ENCODE results near the gene MAP1LC3A.
"Not testable (repeated sequence)": the region's sequence is repeated elsewhere in the genome, so short reads cannot be mapped to it uniquely, and the experiment has no call there.

MAP1LC3A gene

DNA sequence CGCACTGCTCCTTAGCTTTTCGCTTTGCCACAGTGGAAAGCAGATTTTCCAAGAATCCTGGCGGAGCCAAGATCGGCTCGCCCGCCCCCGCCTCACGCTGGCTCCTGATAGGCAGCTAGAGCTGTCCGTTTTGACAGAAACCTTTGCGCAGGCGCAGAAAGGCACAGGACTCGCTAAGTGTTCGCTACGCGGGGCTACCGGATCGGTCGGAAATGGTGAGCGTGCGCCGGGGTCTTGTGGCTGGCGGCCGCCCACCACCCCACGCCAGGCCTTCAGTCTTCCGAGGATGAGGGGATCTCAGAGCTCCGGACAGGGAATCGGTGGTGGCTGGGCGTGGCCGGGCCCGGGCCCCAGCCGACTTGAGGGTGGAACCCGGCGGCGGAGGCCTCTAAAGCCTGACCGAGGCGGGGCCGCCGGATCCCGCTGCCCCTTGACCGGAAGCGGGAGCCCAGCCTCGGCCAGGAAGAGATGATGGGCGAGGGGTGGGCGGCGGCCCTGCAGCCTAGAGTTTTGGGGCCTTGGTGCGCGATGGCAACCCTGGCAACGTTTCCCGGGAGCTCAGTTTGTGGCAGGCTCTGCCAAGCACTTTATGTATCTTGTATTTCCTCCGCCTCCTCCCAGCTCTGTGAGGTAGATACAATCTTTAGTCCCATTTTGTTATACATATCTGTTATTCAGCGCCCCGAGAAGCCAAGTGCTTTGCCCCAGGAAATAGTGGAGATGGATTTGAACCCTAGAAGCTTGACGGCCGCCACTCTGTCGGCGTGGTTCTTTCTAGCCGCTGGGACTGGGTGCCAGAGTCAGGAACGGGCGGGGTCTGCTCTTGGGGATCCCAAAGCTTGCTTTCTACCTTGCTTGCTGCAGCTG lies 42.0 kb upstream of the MAP1LC3A start, which contains the start of gene DYNLRB1:
DYNLRB1 (plus strand) TSS at position 176 of the 867 bp plus-strand sequence; CDS start at position 213, 37 bp downstream.
- Histone ChIP-seq H3K27ac (ENCODE audit: low read length) (peak within 1 kb of the TSS; percentile 23), H4K20me1 (ENCODE audit: insufficient read depth, low read length) (peaks cover 4% of the 10 kb centered on the region; the same call in 1 of the 2 replicates), H3K9me3 (ENCODE audit: insufficient read depth, low read length) (no peaks in the 10 kb centered on the region), H3K9ac (ENCODE audit: low read length) (peak within 1 kb of the TSS; percentile 82), H3K36me3 (replicated peaks; ENCODE audit: low read depth, low read length) (peaks cover 4% of the 10 kb centered on the region), H2AFZ (ENCODE audit: low read depth, low read length) (peak within 1 kb of the TSS; percentile 87), H3K4me3 (ENCODE audit: low read length) (peak within 1 kb of the TSS; percentile 87), H3K4me1 (ENCODE audit: low read length) (peaks cover 11% of the 10 kb centered on the region), H3K79me2 (ENCODE audit: low read length) (peaks cover 28% of the 10 kb centered on the region), H3K4me2 (ENCODE audit: low read length) (peak within 1 kb of the TSS; percentile 87), H3K27me3 (ENCODE audit: low read depth, low read length) (no peaks in the 10 kb centered on the region)
- TF ChIP-seq EZH2phosphoT487 (IDR thresholded peaks at IDR 0.05; ENCODE audit: low read depth) (no peak), CTCF (IDR thresholded peaks at IDR 0.05; ENCODE audit: low read depth, low read length) (no peak)

DNA sequence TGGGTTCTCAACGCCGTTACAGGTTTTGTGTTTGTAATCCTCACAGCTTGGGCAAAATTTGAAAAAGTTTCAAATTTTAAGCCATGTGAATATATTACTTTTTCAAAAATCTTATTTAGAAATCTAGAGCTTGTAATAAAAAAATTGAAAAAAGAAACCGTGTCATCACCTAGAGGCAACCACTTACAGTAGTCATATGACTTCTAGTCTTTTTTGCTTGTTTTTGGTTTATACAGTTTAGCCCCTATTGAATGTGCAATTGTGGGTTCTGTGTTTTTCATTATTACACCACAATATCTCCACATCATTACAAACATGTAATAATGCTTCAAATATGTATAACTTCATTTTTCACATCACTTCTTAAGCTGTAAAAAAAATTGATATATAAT lies 41.4 kb upstream of the MAP1LC3A start:
- H3K36me3 ChIP-seq (replicated peaks; ENCODE audit: low read depth, low read length) = peaks cover 6% of the 10 kb centered on the region
- H3K4me1 ChIP-seq (ENCODE audit: low read length) = peaks cover 11% of the 10 kb centered on the region
- peak overlapping the region; percentile 82 for H3K9ac ChIP-seq (ENCODE audit: low read length)
- H3K27ac ChIP-seq (ENCODE audit: low read length) = peak overlapping the region; percentile 16; the same call in 1 of the 2 replicates
- H3K79me2 ChIP-seq (ENCODE audit: low read length) = peaks cover 34% of the 10 kb centered on the region
- peak overlapping the region; percentile 87 for H3K4me2 ChIP-seq (ENCODE audit: low read length)
- H4K20me1 ChIP-seq (ENCODE audit: insufficient read depth, low read length) = peaks cover 8% of the 10 kb centered on the region
- no peak overlapping the region for H2AFZ ChIP-seq (ENCODE audit: low read depth, low read length)
- H3K4me3 ChIP-seq (ENCODE audit: low read length) = peak overlapping the region; percentile 87
- H3K27me3 ChIP-seq (ENCODE audit: low read depth, low read length) = no peaks in the 10 kb centered on the region
- H3K9me3 ChIP-seq (ENCODE audit: insufficient read depth, low read length) = no peaks in the 10 kb centered on the region
- TF ChIP-seq EZH2phosphoT487 (IDR thresholded peaks at IDR 0.05; ENCODE audit: low read depth) (no peak), CTCF (IDR thresholded peaks at IDR 0.05; ENCODE audit: low read depth, low read length) (no peak)

DNA sequence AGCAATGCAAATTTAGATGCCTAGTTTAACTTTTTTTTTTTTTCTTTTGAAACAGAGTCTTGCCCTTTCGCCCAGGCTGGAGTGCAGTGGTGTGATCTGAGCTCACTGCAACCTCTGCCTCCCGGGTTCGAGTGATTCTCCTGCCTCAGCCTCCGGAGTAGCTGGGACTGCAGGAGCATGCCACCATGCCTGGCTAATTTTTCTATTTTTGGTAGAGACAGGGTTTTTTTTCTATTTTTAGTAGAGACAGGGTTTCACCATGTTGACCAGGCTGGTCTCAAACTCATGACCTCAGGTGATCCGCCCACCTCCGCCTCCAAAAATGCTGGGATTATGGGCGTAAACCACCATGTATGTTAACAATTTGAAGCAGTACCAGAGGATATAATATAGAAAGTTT lies 39.7 kb upstream of the MAP1LC3A start:
- not testable (repeated sequence) for H3K9me3 ChIP-seq (ENCODE audit: insufficient read depth, low read length); H3K9ac ChIP-seq (ENCODE audit: low read length); H3K4me3 ChIP-seq (ENCODE audit: low read length); H3K27ac ChIP-seq (ENCODE audit: low read length); H3K4me2 ChIP-seq (ENCODE audit: low read length); H3K27me3 ChIP-seq (ENCODE audit: low read depth, low read length); H2AFZ ChIP-seq (ENCODE audit: low read depth, low read length); H3K36me3 ChIP-seq (replicated peaks; ENCODE audit: low read depth, low read length)
- Histone ChIP-seq H3K79me2 (ENCODE audit: low read length) (peaks cover 49% of the 10 kb centered on the region), H4K20me1 (ENCODE audit: insufficient read depth, low read length) (peaks cover 23% of the 10 kb centered on the region), H3K4me1 (ENCODE audit: low read length) (peaks cover 11% of the 10 kb centered on the region)

- Histone ChIP-seq H4K20me1 (ENCODE audit: insufficient read depth, low read length) (peaks cover 30% of the 10 kb centered on the region), H3K79me2 (ENCODE audit: low read length) (peaks cover 55% of the 10 kb centered on the region)
- H3K9ac ChIP-seq (ENCODE audit: low read length); H3K4me3 ChIP-seq (ENCODE audit: low read length); H3K9me3 ChIP-seq (ENCODE audit: insufficient read depth, low read length); H3K4me2 ChIP-seq (ENCODE audit: low read length); H3K36me3 ChIP-seq (replicated peaks; ENCODE audit: low read depth, low read length); H2AFZ ChIP-seq (ENCODE audit: low read depth, low read length); H3K4me1 ChIP-seq (ENCODE audit: low read length); H3K27ac ChIP-seq (ENCODE audit: low read length); H3K27me3 ChIP-seq (ENCODE audit: low read depth, low read length): not testable (repeated sequence)
Observed at GRCh38 chr20:34519841-34520240, 38.7 kb upstream of the MAP1LC3A start.
